ENCODE results near the gene HINT1.

HINT1 gene

DNA sequence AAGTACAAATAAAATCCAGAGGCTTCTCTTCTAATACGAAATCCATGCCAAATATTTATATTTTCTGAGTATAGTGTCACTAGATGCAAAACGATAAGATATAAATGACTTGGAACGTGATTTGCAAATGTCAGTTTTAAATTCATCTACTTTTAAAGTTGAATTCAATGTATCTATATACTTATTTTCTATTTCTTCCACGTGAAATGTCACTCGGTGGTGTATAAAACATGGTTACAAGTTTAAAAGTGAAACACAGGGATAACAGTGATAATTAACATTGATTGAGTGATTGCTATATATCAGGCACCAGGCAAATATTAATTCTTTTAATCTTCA is 54.8 kb downstream of the HINT1 start:
- Histone ChIP-seq H3K9me2 (replicated peaks; ENCODE audit: low read depth, low read length) (no peaks in the 10 kb centered on the region), H3K4me2 (ENCODE audit: low read depth, low read length, poor library complexity, severe bottlenecking) (no peak overlapping the region), H3K4me1 (ENCODE audit: insufficient read depth, low read length, poor library complexity, severe bottlenecking) (no peaks in the 10 kb centered on the region), H3K9ac (ENCODE audit: low read depth, low read length, poor library complexity, severe bottlenecking) (no peak overlapping the region), H3K9me3 (ENCODE audit: insufficient read depth, low read depth, low read length) (no peaks in the 10 kb centered on the region), H3F3A (ENCODE audit: low read depth) (no peaks in the 10 kb centered on the region), H4K20me1 (ENCODE audit: insufficient read depth, low read length, poor library complexity, severe bottlenecking) (no peaks in the 10 kb centered on the region), H3K36me3 (ENCODE audit: insufficient read depth, low read length) (no peaks in the 10 kb centered on the region), H3K79me2 (ENCODE audit: insufficient read depth, low read length) (no peaks in the 10 kb centered on the region), H2AFZ (ENCODE audit: low read length) (no peak overlapping the region; the same call in 1 of the 2 replicates), H3K27me3 (ENCODE audit: insufficient read depth, low read length, poor library complexity, severe bottlenecking) (no peaks in the 10 kb centered on the region), H3K4me3 (ENCODE audit: low read length, poor library complexity, severe bottlenecking) (no peak overlapping the region)
- TF ChIP-seq, protein P1, sequence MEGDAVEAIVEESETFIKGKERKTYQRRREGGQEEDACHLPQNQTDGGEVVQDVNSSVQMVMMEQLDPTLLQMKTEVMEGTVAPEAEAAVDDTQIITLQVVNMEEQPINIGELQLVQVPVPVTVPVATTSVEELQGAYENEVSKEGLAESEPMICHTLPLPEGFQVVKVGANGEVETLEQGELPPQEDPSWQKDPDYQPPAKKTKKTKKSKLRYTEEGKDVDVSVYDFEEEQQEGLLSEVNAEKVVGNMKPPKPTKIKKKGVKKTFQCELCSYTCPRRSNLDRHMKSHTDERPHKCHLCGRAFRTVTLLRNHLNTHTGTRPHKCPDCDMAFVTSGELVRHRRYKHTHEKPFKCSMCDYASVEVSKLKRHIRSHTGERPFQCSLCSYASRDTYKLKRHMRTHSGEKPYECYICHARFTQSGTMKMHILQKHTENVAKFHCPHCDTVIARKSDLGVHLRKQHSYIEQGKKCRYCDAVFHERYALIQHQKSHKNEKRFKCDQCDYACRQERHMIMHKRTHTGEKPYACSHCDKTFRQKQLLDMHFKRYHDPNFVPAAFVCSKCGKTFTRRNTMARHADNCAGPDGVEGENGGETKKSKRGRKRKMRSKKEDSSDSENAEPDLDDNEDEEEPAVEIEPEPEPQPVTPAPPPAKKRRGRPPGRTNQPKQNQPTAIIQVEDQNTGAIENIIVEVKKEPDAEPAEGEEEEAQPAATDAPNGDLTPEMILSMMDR (conservative IDR thresholded peaks at IDR 0.05; ENCODE audit: low read length), result no peak
- no peak for TF ChIP-seq EZH2phosphoT487 (IDR thresholded peaks at IDR 0.05; ENCODE audit: borderline replicate concordance)

DNA sequence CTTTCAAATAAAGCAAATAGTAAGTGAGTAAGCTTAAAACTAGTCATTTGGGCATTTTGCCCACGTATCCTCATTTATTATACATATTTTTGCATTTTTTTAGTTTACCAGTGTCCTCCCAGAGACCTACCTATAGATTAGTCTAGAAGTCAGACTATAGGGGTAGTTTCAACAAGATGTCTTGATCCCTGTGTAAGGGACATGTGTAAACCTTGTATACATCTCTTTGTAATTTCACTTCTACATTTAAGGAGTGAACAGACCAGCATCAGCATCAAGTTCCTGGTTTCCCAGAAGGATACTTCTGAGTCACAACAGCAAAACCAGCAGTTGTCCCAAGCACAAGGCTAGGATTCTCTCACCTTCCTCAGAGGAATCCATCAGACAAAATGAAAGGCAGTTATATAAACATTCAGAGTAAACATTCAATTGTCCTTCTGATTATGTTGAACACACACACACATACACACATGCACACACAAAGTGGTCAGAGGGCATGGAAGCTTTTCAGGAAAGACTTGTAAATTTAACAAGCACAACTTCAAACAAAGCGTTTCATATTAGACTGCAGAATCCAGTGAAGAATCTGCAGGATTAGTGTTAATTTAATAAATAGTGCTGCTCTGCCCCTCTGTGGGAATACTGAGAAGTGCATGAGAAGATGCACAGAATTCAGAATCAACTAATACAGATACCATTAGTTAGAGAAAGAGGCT is 55.4 kb downstream of the HINT1 start:
- Histone ChIP-seq H3K9me3 (ENCODE audit: insufficient read depth, low read depth, low read length) (no peaks in the 10 kb centered on the region), H3K36me3 (ENCODE audit: insufficient read depth, low read length) (no peaks in the 10 kb centered on the region), H2AFZ (ENCODE audit: low read length) (no peak overlapping the region; the same call in 1 of the 2 replicates), H3F3A (ENCODE audit: low read depth) (no peaks in the 10 kb centered on the region), H3K4me1 (ENCODE audit: insufficient read depth, low read length, poor library complexity, severe bottlenecking) (no peaks in the 10 kb centered on the region), H3K9me2 (replicated peaks; ENCODE audit: low read depth, low read length) (no peaks in the 10 kb centered on the region), H3K79me2 (ENCODE audit: insufficient read depth, low read length) (no peaks in the 10 kb centered on the region), H3K4me2 (ENCODE audit: low read depth, low read length, poor library complexity, severe bottlenecking) (no peak overlapping the region), H4K20me1 (ENCODE audit: insufficient read depth, low read length, poor library complexity, severe bottlenecking) (no peaks in the 10 kb centered on the region), H3K9ac (ENCODE audit: low read depth, low read length, poor library complexity, severe bottlenecking) (no peak overlapping the region), H3K27me3 (ENCODE audit: insufficient read depth, low read length, poor library complexity, severe bottlenecking) (no peaks in the 10 kb centered on the region), H3K4me3 (ENCODE audit: low read length, poor library complexity, severe bottlenecking) (no peak overlapping the region)
- TF ChIP-seq EZH2phosphoT487 (IDR thresholded peaks at IDR 0.05; ENCODE audit: borderline replicate concordance), result no peak
- TF ChIP-seq, protein P1 (conservative IDR thresholded peaks at IDR 0.05; ENCODE audit: low read length), result peak; percentile 60
